Mucosa of rectum (tissue), 2 donors: Measurements from ENCODE around the gene CD22.

Experiments used
- H3K27ac ChIP-seq, 2 donors: one replicate each; pipeline ENCODE4 v1.7.0; 2013; ENCODE audit warnings: inconsistent platforms in 2 of 2, low read depth in 2 of 2, low read length in 2 of 2
- H3K27me3 ChIP-seq, 2 donors: one replicate each; pipeline ENCODE4 v1.7.0; 2013; ENCODE audit warnings: low read length in 2 of 2; ENCODE audit not compliant: control insufficient read depth in 2 of 2, insufficient read depth in 2 of 2
- H3K36me3 ChIP-seq, 2 donors: one replicate each; pipeline ENCODE4 v1.7.0; 2013; ENCODE audit warnings: low read length in 2 of 2; ENCODE audit not compliant: control insufficient read depth in 2 of 2, insufficient read depth in 2 of 2
- H3K4me1 ChIP-seq, 2 donors: one replicate each; pipeline ENCODE4 v1.7.0; 2013; ENCODE audit warnings: low read length in 2 of 2, mild to moderate bottlenecking in 1 of 2; ENCODE audit not compliant: control insufficient read depth in 2 of 2, insufficient read depth in 2 of 2
- H3K4me3 ChIP-seq, 2 donors: one replicate each; pipeline ENCODE4 v1.7.0; 2013; ENCODE audit warnings: low read length in 2 of 2
- H3K9ac ChIP-seq, 2 donors: one replicate each; pipeline ENCODE4 v1.7.0; 2013; ENCODE audit warnings: low read length in 2 of 2, low read depth in 1 of 2, mild to moderate bottlenecking in 1 of 2
- H3K9me3 ChIP-seq, 2 donors: one replicate each; pipeline ENCODE4 v1.7.0; 2013; ENCODE audit warnings: low read length in 2 of 2; ENCODE audit not compliant: control insufficient read depth in 2 of 2
- donor health status: healthy.
- donor health status: Normal muscosa, but diverticular disease.

Gene CD22

GRCh38 chr19:35396240-35396885, 67.4 kb downstream of the CD22 start:
- no peak overlapping the region for H3K9ac ChIP-seq
- H3K27ac ChIP-seq = no peak overlapping the region
- H3K9me3 ChIP-seq = no peaks in the 10 kb centered on the region
- H3K36me3 ChIP-seq = no peaks in the 10 kb centered on the region
- H3K27me3 ChIP-seq = no peaks in the 10 kb centered on the region
- no peak overlapping the region for H3K4me3 ChIP-seq
- H3K4me1 ChIP-seq = peaks cover 0 to 2% of the 10 kb centered on the region in 2 donors
